ENCODE results near the gene LINGO3. TPM values are rescaled to one million over a fixed set of nuclear protein-coding genes. Genes with fewer than 3 reads are reported as not detected.

Gene LINGO3
- polyA plus RNA-seq, 1 donor from 2014 or later = 2.7 TPM

DNA sequence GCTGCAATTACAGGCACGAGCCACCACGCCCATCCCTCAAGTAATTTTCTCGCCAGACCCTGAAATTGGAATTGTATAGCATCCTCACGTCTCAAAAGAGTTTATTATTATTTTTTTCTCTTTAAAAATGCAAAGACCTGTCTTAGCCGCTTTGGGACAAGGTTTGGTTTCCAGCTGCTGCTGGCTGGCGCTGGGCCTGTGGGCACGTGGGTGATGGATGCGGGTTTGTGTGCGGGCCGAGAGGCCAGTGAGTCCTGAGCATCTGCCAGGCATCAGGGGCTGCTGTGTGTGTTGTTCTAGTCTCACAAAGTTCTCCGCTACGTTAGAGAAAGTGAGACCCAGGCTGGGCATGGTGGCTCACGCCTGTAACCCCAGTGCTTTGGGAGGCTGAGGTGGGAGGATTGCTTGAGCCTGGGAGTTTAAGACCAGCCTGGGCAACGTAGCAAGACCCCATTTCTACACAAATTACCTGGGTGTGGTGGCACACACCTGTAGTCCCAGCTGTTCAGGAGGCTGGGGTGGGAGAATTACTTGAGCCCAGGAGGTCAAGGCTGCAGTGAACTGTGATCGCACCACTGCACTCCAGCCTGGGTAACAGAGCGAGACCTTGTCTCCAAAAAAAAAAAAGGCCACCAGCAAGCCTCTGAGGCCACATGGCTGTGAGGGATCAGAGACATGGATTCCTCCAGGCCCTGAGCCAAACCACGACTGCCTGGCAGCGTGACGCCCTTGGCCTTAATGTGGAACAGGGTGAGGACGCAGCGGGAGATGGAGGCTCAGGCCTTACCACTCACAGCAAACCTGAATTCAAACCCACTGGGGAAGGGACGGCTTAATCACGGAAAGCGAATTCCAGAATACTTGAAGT, 47.4 kb upstream of the LINGO3 start:
- H3K36me3 ChIP-seq (ENCODE audit: insufficient read depth, low read length) = no peaks in the 10 kb centered on the region
- no peak overlapping the region for H2AFZ ChIP-seq (ENCODE audit: low read depth, low read length)
- no peaks in the 10 kb centered on the region for H3K9me3 ChIP-seq (ENCODE audit: low read length)
- H3K79me2 ChIP-seq (replicated peaks; ENCODE audit: insufficient read depth, low read length) = no peaks in the 10 kb centered on the region
- TF ChIP-seq TAF1 (IDR thresholded peaks at IDR 0.05; ENCODE audit: low read depth) = no peak
- no peak overlapping the region for H3K27ac ChIP-seq (ENCODE audit: low read length)
- no peaks in the 10 kb centered on the region for H4K20me1 ChIP-seq (ENCODE audit: insufficient read depth)
- no peaks in the 10 kb centered on the region for H3F3A ChIP-seq (ENCODE audit: insufficient read depth, low read length, poor library complexity, severe bottlenecking)
- no peaks in the 10 kb centered on the region for H3K27me3 ChIP-seq (ENCODE audit: insufficient read depth, low read depth, low read length)
- H3K9ac ChIP-seq (ENCODE audit: low read length) = no peak overlapping the region
- H3K9me2 ChIP-seq (ENCODE audit: insufficient read depth, low read length) = no peaks in the 10 kb centered on the region
- H3K4me2 ChIP-seq (ENCODE audit: low read length) = no peak overlapping the region
- H3K4me3 ChIP-seq (ENCODE audit: low read length) = no peak overlapping the region

- H3K4me2 ChIP-seq (ENCODE audit: low read length) = no peak overlapping the region
- no peaks in the 10 kb centered on the region for H3K9me2 ChIP-seq (ENCODE audit: insufficient read depth, low read length)
- H3F3A ChIP-seq (ENCODE audit: insufficient read depth, low read length, poor library complexity, severe bottlenecking) = no peaks in the 10 kb centered on the region
- no peaks in the 10 kb centered on the region for H3K9me3 ChIP-seq (ENCODE audit: low read length)
- no peak overlapping the region for H3K9ac ChIP-seq (ENCODE audit: low read length)
- H3K36me3 ChIP-seq (ENCODE audit: insufficient read depth, low read length) = no peaks in the 10 kb centered on the region
- H3K4me3 ChIP-seq (ENCODE audit: low read length) = no peak overlapping the region
- no peaks in the 10 kb centered on the region for H3K27me3 ChIP-seq (ENCODE audit: insufficient read depth, low read depth, low read length)
- H3K27ac ChIP-seq (ENCODE audit: low read length) = no peak overlapping the region
- TF ChIP-seq MXI1 (conservative IDR thresholded peaks at IDR 0.05; ENCODE audit: poor library complexity, severe bottlenecking) (no peak), TAF1 (IDR thresholded peaks at IDR 0.05; ENCODE audit: low read depth) (no peak), CTCF (IDR thresholded peaks at IDR 0.05; ENCODE audit: poor library complexity, severe bottlenecking) (no peak), EP300 (conservative IDR thresholded peaks at IDR 0.05; ENCODE audit: poor library complexity, severe bottlenecking) (no peak), EZH2 (IDR thresholded peaks at IDR 0.05; ENCODE audit: borderline replicate concordance, insufficient read depth, low read length, poor library complexity, severe bottlenecking) (no peak), RAD21 (conservative IDR thresholded peaks at IDR 0.05) (no peak), POLR2AphosphoS5 (IDR thresholded peaks at IDR 0.05) (no peak), SMC3 (conservative IDR thresholded peaks at IDR 0.05; ENCODE audit: poor library complexity) (no peak)
- TF ChIP-seq, protein P1, sequence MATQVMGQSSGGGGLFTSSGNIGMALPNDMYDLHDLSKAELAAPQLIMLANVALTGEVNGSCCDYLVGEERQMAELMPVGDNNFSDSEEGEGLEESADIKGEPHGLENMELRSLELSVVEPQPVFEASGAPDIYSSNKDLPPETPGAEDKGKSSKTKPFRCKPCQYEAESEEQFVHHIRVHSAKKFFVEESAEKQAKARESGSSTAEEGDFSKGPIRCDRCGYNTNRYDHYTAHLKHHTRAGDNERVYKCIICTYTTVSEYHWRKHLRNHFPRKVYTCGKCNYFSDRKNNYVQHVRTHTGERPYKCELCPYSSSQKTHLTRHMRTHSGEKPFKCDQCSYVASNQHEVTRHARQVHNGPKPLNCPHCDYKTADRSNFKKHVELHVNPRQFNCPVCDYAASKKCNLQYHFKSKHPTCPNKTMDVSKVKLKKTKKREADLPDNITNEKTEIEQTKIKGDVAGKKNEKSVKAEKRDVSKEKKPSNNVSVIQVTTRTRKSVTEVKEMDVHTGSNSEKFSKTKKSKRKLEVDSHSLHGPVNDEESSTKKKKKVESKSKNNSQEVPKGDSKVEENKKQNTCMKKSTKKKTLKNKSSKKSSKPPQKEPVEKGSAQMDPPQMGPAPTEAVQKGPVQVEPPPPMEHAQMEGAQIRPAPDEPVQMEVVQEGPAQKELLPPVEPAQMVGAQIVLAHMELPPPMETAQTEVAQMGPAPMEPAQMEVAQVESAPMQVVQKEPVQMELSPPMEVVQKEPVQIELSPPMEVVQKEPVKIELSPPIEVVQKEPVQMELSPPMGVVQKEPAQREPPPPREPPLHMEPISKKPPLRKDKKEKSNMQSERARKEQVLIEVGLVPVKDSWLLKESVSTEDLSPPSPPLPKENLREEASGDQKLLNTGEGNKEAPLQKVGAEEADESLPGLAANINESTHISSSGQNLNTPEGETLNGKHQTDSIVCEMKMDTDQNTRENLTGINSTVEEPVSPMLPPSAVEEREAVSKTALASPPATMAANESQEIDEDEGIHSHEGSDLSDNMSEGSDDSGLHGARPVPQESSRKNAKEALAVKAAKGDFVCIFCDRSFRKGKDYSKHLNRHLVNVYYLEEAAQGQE (IDR thresholded peaks at IDR 0.05; ENCODE audit: borderline replicate concordance) = no peak
- no peak overlapping the region for H2AFZ ChIP-seq (ENCODE audit: low read depth, low read length)
- H4K20me1 ChIP-seq (ENCODE audit: insufficient read depth) = no peaks in the 10 kb centered on the region
- no peaks in the 10 kb centered on the region for H3K79me2 ChIP-seq (replicated peaks; ENCODE audit: insufficient read depth, low read length)
These were observed 46.7 kb upstream of the LINGO3 start for GRCh38 chr19:2354670-2355069.

Data from neural cell (in vitro differentiated cells).